Activated naive CD4-positive, alpha-beta T cell treated with anti-CD3 and anti-CD28 coated beads for 36 hours (primary cell): ENCODE results near the gene HOXB4. TPM values are rescaled to one million over a fixed set of nuclear protein-coding genes. Genes with fewer than 3 reads are reported as not detected.

Experiments used
- CTCF ChIA-PET: fragments of 350-600 bp; sonication (Branson Sonifier 250); formaldehyde crosslinking; loops from one replicate; lab custom pipeline; 2021; ENCODE audit warnings: antibody characterized with exemption; lab: Charles Lee
- DNase-seq: peaks from one replicate; pipeline ENCODE4 v3.0.0-alpha.2; 2020
- H3K27ac Mint-ChIP-seq: one replicate; pipeline ENCODE4 v1.8.0; 2021; ENCODE audit warnings: mild to moderate bottlenecking, mixed read lengths
- H3K27me3 Mint-ChIP-seq: one replicate; pipeline ENCODE4 v1.8.0; 2021; ENCODE audit warnings: low read depth, mixed read lengths
- H3K36me3 Mint-ChIP-seq: one replicate; pipeline ENCODE4 v1.8.0; 2021; ENCODE audit warnings: low read depth, mixed read lengths
- H3K4me1 Mint-ChIP-seq: one replicate; pipeline ENCODE4 v1.8.0; 2021; ENCODE audit warnings: low read depth, mixed read lengths
- H3K4me3 Mint-ChIP-seq: one replicate; pipeline ENCODE4 v1.8.0; 2021; ENCODE audit warnings: mild to moderate bottlenecking, moderate library complexity, mixed read lengths
- H3K9me3 Mint-ChIP-seq: one replicate; pipeline ENCODE4 v1.8.0; 2021; ENCODE audit warnings: mixed read lengths
- intact Hi-C: fragments of 100-400 bp; cut with micrococcal nuclease; formaldehyde crosslinking; loops from one replicate; pipeline ENCODE4 v1.15.1; 2023
- total RNA-seq, 2 experiments: library from RNA; stranded (reverse); gene quantifications; one replicate each; pipeline ENCODE4 v1.2.3, GENCODE V29; 2021

The HOXB4 gene
- total RNA-seq, 2 experiments from 2014 or later, result 2.3 to 2.5 TPM

GRCh38 chr17:48549914-48550501, 28.1 kb downstream of the HOXB4 start:
- CTCF ChIA-PET, result interaction anchor here (1.1 kb wide), 1 partner anchor 58 kb away, joined by 4 read pairs; no protein-coding TSS in a partner anchor
- Mint-ChIP-seq H3K27ac (no peak overlapping the region), H3K4me1 (peaks cover 32% of the 10 kb centered on the region), H3K9me3 (no peaks in the 10 kb centered on the region), H3K27me3 (no peaks in the 10 kb centered on the region), H3K4me3 (no peak overlapping the region), H3K36me3 (no peaks in the 10 kb centered on the region)
- intact Hi-C loops, result loop anchor here (2.0 kb wide), 1 partner anchor 39 kb away; no protein-coding TSS in a partner anchor
- DNase-seq, result no peak

- DNase-seq, result no peak
- no peaks in the 10 kb centered on the region for H3K36me3 Mint-ChIP-seq
- peaks cover 36% of the 10 kb centered on the region for H3K4me1 Mint-ChIP-seq
- no peaks in the 10 kb centered on the region for H3K9me3 Mint-ChIP-seq
- no peaks in the 10 kb centered on the region for H3K27me3 Mint-ChIP-seq
- CTCF ChIA-PET, result interaction anchor here (0.7 to 1.1 kb wide), 3 partner anchors 14 to 57 kb away, joined by 3 to 4 read pairs (median 3); no protein-coding TSS in a partner anchor
- no peak overlapping the region for H3K4me3 Mint-ChIP-seq
- H3K27ac Mint-ChIP-seq, result peak overlapping the region; percentile 55
- intact Hi-C loops, result loop anchor here (2.0 kb wide), 1 partner anchor 38 kb away; no protein-coding TSS in a partner anchor
These were observed 28.9 kb downstream of the HOXB4 start for GRCh38 chr17:48549281-48549630.

- no peaks in the 10 kb centered on the region for H3K27me3 Mint-ChIP-seq
- DNase-seq, result no peak
- intact Hi-C loops, result loop anchor here (2.0 kb wide), 1 partner anchor 38 kb away; no protein-coding TSS in a partner anchor
- H3K27ac Mint-ChIP-seq, result peak overlapping the region; percentile 79
- H3K4me3 Mint-ChIP-seq, result no peak overlapping the region
- H3K36me3 Mint-ChIP-seq, result peaks cover 2% of the 10 kb centered on the region
- CTCF ChIA-PET, result interaction anchor here (0.6 to 1.1 kb wide), 5 partner anchors 15 to 197 kb away, joined by 3 to 4 read pairs (median 3); no protein-coding TSS in a partner anchor
- H3K9me3 Mint-ChIP-seq, result no peaks in the 10 kb centered on the region
- H3K4me1 Mint-ChIP-seq, result peaks cover 37% of the 10 kb centered on the region
These were observed 29.4 kb downstream of the HOXB4 start for GRCh38 chr17:48548523-48549280.

- H3K4me3 Mint-ChIP-seq, result peak overlapping the region; percentile 55
- H3K27me3 Mint-ChIP-seq, result peaks cover under 1% of the 10 kb centered on the region
- peak; percentile 72 for DNase-seq
- peaks cover 3% of the 10 kb centered on the region for H3K36me3 Mint-ChIP-seq
- peak overlapping the region; percentile 79 for H3K27ac Mint-ChIP-seq
- no peaks in the 10 kb centered on the region for H3K9me3 Mint-ChIP-seq
- intact Hi-C loops, result loop anchor here (2.0 kb wide), 1 partner anchor 37 kb away; no protein-coding TSS in a partner anchor
- CTCF ChIA-PET, result interaction anchor here (0.7 to 1.3 kb wide), 6 partner anchors 9 to 449 kb away, joined by 3 to 6 read pairs (median 4); no protein-coding TSS in a partner anchor
- H3K4me1 Mint-ChIP-seq, result peaks cover 37% of the 10 kb centered on the region
These were observed 30.2 kb downstream of the HOXB4 start for GRCh38 chr17:48547808-48548522.

- peaks cover 39% of the 10 kb centered on the region for H3K4me1 Mint-ChIP-seq
- intact Hi-C loops, result no loop called here
- H3K4me3 Mint-ChIP-seq, result peak overlapping the region; percentile 55
- no peaks in the 10 kb centered on the region for H3K9me3 Mint-ChIP-seq
- DNase-seq, result peak; percentile 28
- CTCF ChIA-PET, result interaction anchor here (0.6 to 1.3 kb wide), 7 partner anchors 9 to 448 kb away, joined by 3 to 7 read pairs (median 4); partner anchors contain the start of gene HOXB5
- peaks cover 6% of the 10 kb centered on the region for H3K27me3 Mint-ChIP-seq
- H3K36me3 Mint-ChIP-seq, result peaks cover 9% of the 10 kb centered on the region
- peak overlapping the region; percentile 79 for H3K27ac Mint-ChIP-seq
These were observed 31.0 kb downstream of the HOXB4 start for GRCh38 chr17:48546924-48547807.

GRCh38 chr17:48546137-48546923, 31.8 kb downstream of the HOXB4 start:
- H3K9me3 Mint-ChIP-seq, result no peaks in the 10 kb centered on the region
- peak overlapping the region; percentile 79 for H3K27ac Mint-ChIP-seq
- no peak for DNase-seq
- peaks cover 9% of the 10 kb centered on the region for H3K27me3 Mint-ChIP-seq
- intact Hi-C loops, result no loop called here
- H3K36me3 Mint-ChIP-seq, result peaks cover 14% of the 10 kb centered on the region
- CTCF ChIA-PET, result interaction anchor here (0.6 to 1.3 kb wide), 5 partner anchors 11 to 447 kb away, joined by 3 to 7 read pairs (median 4); partner anchors contain the start of gene HOXB5
- H3K4me3 Mint-ChIP-seq, result peak overlapping the region; percentile 55
- H3K4me1 Mint-ChIP-seq, result peaks cover 44% of the 10 kb centered on the region

GRCh38 chr17:48545539-48545938, 32.6 kb downstream of the HOXB4 start:
- CTCF ChIA-PET, result no interaction called here
- intact Hi-C loops, result no loop called here
- Mint-ChIP-seq H3K27me3 (peaks cover 9% of the 10 kb centered on the region), H3K36me3 (peaks cover 14% of the 10 kb centered on the region), H3K4me3 (peak overlapping the region; percentile 96), H3K9me3 (no peaks in the 10 kb centered on the region), H3K4me1 (peaks cover 47% of the 10 kb centered on the region), H3K27ac (peak overlapping the region; percentile 79)
- no peak for DNase-seq

- Mint-ChIP-seq H3K4me1 (peaks cover 52% of the 10 kb centered on the region), H3K9me3 (no peaks in the 10 kb centered on the region), H3K36me3 (peaks cover 14% of the 10 kb centered on the region), H3K27me3 (peaks cover 9% of the 10 kb centered on the region), H3K4me3 (peak within 1 kb of the TSS; percentile 96), H3K27ac (peak within 1 kb of the TSS; percentile 96)
- DNase-seq, result no peak
- intact Hi-C loops, result no loop called here
- CTCF ChIA-PET, result no interaction called here
These were observed 33.2 kb downstream of the HOXB4 start, which contains the start of gene HOXB2 for GRCh38 chr17:48545022-48545375. Gene HOXB2 (minus strand): TSS chr17:48545109. CDS start chr17:48544911, 198 bp downstream.

- Mint-ChIP-seq H3K27me3 (peaks cover 9% of the 10 kb centered on the region), H3K4me1 (peaks cover 58% of the 10 kb centered on the region), H3K4me3 (peak overlapping the region; percentile 96), H3K27ac (peak overlapping the region; percentile 96), H3K9me3 (no peaks in the 10 kb centered on the region), H3K36me3 (peaks cover 14% of the 10 kb centered on the region)
- intact Hi-C loops, result loop anchor here (5.0 kb wide), 1 partner anchor 52 kb away; no protein-coding TSS in a partner anchor
- CTCF ChIA-PET, result interaction anchor here (1.2 kb wide), 1 partner anchor 36 kb away, joined by 4 read pairs; no protein-coding TSS in a partner anchor
- peak; percentile 66 for DNase-seq
These were observed 33.7 kb downstream of the HOXB4 start for GRCh38 chr17:48544349-48545021.

- Mint-ChIP-seq H3K36me3 (peaks cover 14% of the 10 kb centered on the region), H3K4me3 (peak overlapping the region; percentile 96), H3K4me1 (peaks cover 59% of the 10 kb centered on the region), H3K9me3 (no peaks in the 10 kb centered on the region), H3K27me3 (peaks cover 9% of the 10 kb centered on the region), H3K27ac (peak overlapping the region; percentile 96)
- intact Hi-C loops, result loop anchor here (1.0 to 5.0 kb wide), 2 partner anchors 34 to 52 kb away; partner anchors contain the start of gene HOXB4
- CTCF ChIA-PET, result interaction anchor here (1.2 kb wide), 1 partner anchor 36 kb away, joined by 4 read pairs; no protein-coding TSS in a partner anchor
- DNase-seq, result peak; percentile 48
These were observed 34.2 kb downstream of the HOXB4 start for GRCh38 chr17:48543854-48544348.
